WI38 (cell line): ENCODE measurements around the gene ETFB.

ENCODE experiments used
- H3K4me3 ChIP-seq: 2 replicates; pipeline ENCODE4 v1.5.1; 2011; ENCODE audit warnings: low read depth, mild to moderate bottlenecking, control low read depth, low read length
- CTCF ChIP-seq: IDR thresholded peaks from 2 replicates; pipeline ENCODE4 v1.5.1; 2012; ENCODE audit warnings: low read depth, mild to moderate bottlenecking, control low read depth, low read length

Gene ETFB

GRCh38 chr19:51387924-51388389 is 21.8 kb upstream of the ETFB start, which contains the start of gene LIM2:
Gene LIM2, minus strand, starts transcription at chr19:51387974. Its CDS starts 531 bp downstream, at chr19:51387443.
- H3K4me3 ChIP-seq = no peak within 1 kb of the TSS
- no peak for TF ChIP-seq CTCF

DNA sequence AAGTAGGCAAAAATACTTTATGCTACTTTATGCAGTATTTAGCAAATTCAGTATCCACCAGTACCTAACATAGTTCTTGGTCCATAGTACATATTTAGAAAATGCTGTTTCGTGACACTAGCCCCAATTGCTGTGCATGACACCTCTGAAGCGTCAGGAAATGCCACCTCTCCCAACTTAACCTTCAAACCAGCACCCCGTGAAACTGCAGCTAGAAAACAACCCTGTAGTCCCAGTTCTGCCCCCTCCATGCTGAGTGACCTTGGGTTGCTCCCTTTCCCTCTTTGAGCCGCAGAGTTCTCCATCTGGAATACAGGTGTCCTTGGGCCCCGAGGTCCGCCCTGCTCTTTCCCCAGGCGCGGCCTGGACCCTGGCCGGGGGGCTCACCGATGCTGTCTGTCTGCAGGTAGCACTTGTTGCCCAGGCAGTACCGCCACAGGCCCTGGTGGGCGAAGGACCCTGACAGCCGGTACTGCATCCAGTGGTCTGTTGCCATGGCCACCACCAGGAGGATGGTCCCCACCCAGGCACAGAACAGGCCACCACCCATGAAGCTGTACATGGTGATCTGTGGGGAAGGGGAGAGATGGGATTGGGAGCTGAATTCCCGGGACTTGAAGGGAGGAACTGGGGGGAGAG is 20.8 kb upstream of the ETFB start:
- TF ChIP-seq CTCF = no peak

DNA sequence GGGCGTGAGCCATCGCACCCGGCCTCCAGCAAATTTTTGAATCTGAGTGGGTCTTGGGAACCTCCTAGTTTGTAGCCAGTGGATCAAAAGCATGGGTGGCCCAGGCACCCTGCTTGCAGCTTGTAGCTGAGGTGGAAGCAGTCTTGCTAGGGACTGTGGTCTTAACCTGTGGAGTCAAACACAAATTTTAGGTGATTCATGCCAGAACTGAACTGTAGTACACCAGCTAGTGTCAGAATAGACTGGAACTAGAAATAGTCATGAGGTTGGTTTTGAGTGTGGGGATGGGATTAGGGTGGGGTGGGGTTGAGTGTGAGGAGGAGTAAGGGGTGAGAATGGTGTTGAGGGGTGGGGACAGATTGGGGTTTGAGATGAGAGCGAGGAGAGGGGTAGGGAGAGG is 15.8 kb upstream of the ETFB start:
- TF ChIP-seq CTCF = no peak

More for the DNA sequence above, 20.8 kb upstream of the ETFB start:
- H3K4me3 ChIP-seq = no peak overlapping the region

GRCh38 chr19:51380379-51380778 is 14.2 kb upstream of the ETFB start:
- H3K4me3 ChIP-seq = no peak overlapping the region
- TF ChIP-seq CTCF = no peak

More for the DNA sequence above, 15.8 kb upstream of the ETFB start:
- no peak overlapping the region for H3K4me3 ChIP-seq

DNA sequence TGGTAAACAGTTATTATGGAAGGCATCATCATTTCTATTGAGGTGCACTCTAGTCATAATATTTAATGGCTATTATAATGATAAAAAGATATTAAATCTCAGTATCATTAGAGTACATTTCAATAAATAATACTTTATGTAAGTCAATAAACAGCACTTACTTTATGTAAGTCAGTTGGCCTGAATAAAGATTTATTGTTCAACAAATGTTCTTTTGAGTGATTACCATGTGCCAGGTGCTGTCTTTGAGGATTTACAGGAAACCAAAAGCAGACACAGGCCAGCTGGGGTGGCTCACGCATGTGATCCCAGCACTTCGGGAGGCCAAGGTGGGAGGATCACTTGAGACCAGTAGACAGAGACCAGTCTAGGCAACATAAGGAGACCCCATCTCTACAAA is 11.2 kb upstream of the ETFB start:
- TF ChIP-seq CTCF = no peak
- H3K4me3 ChIP-seq = no peak overlapping the region

DNA sequence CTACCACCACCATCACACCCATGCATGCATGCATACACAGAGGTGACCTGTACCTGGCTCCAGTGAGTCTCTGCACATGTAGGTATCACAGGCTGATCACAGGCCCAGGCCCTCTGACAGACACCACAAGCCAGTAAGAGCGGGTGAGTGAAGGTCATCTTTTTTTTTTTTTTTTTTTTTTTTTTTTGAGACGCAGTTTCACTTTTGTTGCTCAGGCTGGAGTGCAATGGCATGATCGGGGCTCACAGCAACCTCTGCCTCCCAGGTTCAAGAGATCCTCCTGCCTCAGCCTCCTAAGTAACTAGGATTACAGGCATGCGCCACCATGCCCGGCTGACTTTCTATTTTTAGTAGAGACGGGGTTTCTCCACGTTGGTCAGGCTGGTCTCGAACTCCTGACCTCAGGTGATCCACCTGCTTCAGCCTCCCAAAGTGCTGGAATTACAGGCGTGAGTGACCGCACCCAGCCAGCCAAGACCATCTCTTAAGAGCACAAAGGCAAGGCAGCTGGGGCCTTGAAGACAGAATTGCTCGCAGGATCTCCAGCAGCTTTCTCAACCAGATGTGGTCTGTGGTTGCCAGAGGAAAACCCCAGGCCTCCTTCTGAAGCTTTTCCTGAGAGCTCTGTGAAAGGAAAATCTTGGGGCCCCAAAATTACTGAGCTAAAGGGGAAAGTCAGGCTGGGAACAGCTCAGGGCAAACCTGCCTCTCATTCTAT is 9.5 kb upstream of the ETFB start:
- no peak overlapping the region for H3K4me3 ChIP-seq
- TF ChIP-seq CTCF = no peak
